ENCODE measurements around the gene GLP1R.

GRCh38 chr6:39043776-39044175 lies 4.8 kb upstream of the GLP1R start:
- TF ChIP-seq TCF12 (IDR thresholded peaks at IDR 0.05) (no peak), EP300 (IDR thresholded peaks at IDR 0.05; ENCODE audit: borderline replicate concordance in 1 of 2, low read depth in 1 of 2, low read length in 1 of 2) (no peak), CTCF (IDR thresholded peaks at IDR 0.05) (no peak)
- TF ChIP-seq, protein P1, sequence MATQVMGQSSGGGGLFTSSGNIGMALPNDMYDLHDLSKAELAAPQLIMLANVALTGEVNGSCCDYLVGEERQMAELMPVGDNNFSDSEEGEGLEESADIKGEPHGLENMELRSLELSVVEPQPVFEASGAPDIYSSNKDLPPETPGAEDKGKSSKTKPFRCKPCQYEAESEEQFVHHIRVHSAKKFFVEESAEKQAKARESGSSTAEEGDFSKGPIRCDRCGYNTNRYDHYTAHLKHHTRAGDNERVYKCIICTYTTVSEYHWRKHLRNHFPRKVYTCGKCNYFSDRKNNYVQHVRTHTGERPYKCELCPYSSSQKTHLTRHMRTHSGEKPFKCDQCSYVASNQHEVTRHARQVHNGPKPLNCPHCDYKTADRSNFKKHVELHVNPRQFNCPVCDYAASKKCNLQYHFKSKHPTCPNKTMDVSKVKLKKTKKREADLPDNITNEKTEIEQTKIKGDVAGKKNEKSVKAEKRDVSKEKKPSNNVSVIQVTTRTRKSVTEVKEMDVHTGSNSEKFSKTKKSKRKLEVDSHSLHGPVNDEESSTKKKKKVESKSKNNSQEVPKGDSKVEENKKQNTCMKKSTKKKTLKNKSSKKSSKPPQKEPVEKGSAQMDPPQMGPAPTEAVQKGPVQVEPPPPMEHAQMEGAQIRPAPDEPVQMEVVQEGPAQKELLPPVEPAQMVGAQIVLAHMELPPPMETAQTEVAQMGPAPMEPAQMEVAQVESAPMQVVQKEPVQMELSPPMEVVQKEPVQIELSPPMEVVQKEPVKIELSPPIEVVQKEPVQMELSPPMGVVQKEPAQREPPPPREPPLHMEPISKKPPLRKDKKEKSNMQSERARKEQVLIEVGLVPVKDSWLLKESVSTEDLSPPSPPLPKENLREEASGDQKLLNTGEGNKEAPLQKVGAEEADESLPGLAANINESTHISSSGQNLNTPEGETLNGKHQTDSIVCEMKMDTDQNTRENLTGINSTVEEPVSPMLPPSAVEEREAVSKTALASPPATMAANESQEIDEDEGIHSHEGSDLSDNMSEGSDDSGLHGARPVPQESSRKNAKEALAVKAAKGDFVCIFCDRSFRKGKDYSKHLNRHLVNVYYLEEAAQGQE (IDR thresholded peaks at IDR 0.05; ENCODE audit: low read depth, low read length), result no peak

Measured in SK-N-SH (cell line).